HG02884 (cell line): ENCODE data around the gene STAT5A.
"Not testable (repeated sequence)": the region's sequence is repeated elsewhere in the genome, so short reads cannot be mapped to it uniquely, and the experiment has no call there.

Experiments
- ATAC-seq: cut with Tn5 transposase; IDR thresholded peaks from one replicate; pipeline ENCODE4 v1.9.1; 2021; ENCODE audit warnings: mild to moderate bottlenecking, moderate library complexity; ENCODE audit not compliant: unreplicated experiment

STAT5A gene

GRCh38 chr17:42283241-42284023 is 4.9 kb upstream of the STAT5A start:
- ATAC-seq: no peak

- no peak for ATAC-seq
Observed at GRCh38 chr17:42284024-42284369, 4.3 kb upstream of the STAT5A start.

- no peak for ATAC-seq
Observed at GRCh38 chr17:42284566-42284965, 3.7 kb upstream of the STAT5A start.

- no peak for ATAC-seq
Observed at GRCh38 chr17:42285346-42286050, 2.8 kb upstream of the STAT5A start.

- ATAC-seq: no peak
Observed at GRCh38 chr17:42286411-42287221, 1.7 kb upstream of the STAT5A start.

GRCh38 chr17:42287305-42287976 is 857 bp upstream of the STAT5A start:
- ATAC-seq: no peak

GRCh38 chr17:42288803-42289610 is 709 bp downstream of the STAT5A start:
- ATAC-seq: no peak

- no peak for ATAC-seq
Observed at GRCh38 chr17:42289611-42290181, 1.4 kb downstream of the STAT5A start.

- ATAC-seq: no peak
Observed at GRCh38 chr17:42290577-42290976, 2.3 kb downstream of the STAT5A start.

- no peak for ATAC-seq
Observed at GRCh38 chr17:42291129-42291528, 2.8 kb downstream of the STAT5A start.

- no peak for ATAC-seq
Observed at GRCh38 chr17:42294469-42295398, 6.4 kb downstream of the STAT5A start.

- no peak for ATAC-seq
Observed at GRCh38 chr17:42296012-42296411, 7.7 kb downstream of the STAT5A start.

- not testable (repeated sequence) for ATAC-seq
Observed at GRCh38 chr17:42297775-42298174, 9.5 kb downstream of the STAT5A start.

GRCh38 chr17:42299361-42299760 is 11.1 kb downstream of the STAT5A start:
- not testable (repeated sequence) for ATAC-seq

- ATAC-seq: not testable (repeated sequence)
Observed at GRCh38 chr17:42299913-42300312, 11.6 kb downstream of the STAT5A start.

GRCh38 chr17:42301022-42301421 is 12.7 kb downstream of the STAT5A start:
- ATAC-seq: no peak

GRCh38 chr17:42303694-42304093 is 15.4 kb downstream of the STAT5A start:
- ATAC-seq: no peak

GRCh38 chr17:42304187-42305030 is 16.1 kb downstream of the STAT5A start:
- ATAC-seq: no peak
